NCI-H128 (cell line): ENCODE measurements around the gene TSHZ2.

Source experiments
- DNase-seq: peaks from one replicate; lab custom pipeline; 2025; ENCODE audit not compliant: unreplicated experiment; lab: John Stamatoyannopoulos, UW

TSHZ2 gene

DNA sequence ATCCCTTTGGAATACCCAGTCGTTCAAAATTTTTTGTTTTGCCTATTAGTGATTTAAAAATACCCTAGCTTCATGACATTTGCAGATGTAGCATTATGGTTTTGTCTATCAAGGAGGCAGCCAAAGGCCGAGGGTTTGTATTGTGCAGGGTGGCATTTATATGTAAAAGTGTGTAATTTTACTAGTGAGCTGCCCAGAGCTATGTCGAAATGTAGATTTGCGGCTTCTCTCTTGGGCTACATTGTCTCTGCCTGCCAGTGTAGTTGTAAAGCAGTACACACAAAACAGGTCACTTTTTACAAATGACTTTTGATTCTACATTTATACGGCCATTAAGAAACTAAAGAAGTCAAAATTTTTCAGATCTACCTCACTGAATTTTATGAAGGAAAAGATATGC, 87.7 kb downstream of the TSHZ2 start:
- no peak for DNase-seq

DNA sequence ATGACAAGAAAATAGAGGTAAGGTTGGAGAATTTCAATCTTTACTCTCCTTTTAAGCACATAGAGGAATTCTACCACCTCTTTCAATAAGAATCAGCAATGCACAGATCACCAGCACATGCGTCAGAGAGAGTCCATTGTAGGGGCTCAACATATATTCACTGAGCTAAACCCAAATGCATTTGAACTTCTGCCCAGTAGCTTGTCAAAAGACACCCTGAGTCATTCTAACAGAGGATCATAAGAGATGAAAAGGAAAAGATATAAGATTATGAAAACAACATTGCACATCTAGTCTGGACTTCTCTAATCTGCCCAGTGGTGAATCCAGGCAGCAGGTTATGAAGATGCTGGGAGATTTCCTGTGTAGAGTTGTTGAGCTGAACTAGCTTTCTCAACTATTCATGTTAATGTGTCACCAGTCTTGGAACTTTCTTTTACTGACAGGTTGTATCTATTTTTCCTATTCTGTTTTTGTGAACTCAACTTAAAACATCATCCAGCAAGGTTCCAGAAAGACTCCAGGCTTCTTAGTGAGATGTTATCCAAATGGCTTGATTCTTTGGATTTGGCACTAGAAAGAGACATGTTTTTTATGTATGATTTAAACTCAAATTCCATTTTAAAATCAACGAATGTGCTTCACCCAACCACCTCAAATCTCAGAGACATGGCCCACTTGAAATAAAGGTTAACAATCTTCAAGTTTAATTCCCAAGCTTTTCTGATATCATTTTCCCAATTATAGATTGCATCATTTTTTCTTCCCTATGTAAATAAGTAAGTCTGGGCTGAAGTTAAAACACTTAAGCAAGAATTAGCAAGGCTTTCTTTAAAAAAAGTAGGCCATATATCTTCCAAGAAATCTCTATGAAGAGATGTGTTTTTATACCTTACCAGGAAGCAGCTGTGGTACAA, 89.3 kb downstream of the TSHZ2 start:
- DNase-seq: no peak

DNA sequence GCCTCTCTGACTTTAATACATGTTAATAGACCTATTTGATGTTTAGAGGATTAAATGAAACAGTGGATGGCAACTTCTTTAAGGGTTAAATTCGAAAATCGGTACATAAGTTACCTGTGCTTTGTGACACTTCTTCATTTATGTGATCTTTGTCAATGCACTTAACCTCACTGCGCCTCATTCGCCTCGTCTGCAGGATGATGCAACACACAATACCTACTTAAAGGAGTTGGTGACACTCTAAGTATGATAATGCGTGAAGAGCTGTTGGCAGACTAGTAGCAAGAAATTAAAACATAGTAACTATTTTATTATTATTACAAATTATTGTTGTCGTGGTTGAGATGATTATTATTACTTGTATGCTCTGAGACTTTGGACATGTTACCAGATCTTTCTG, 92.8 kb downstream of the TSHZ2 start:
- DNase-seq: no peak

DNA sequence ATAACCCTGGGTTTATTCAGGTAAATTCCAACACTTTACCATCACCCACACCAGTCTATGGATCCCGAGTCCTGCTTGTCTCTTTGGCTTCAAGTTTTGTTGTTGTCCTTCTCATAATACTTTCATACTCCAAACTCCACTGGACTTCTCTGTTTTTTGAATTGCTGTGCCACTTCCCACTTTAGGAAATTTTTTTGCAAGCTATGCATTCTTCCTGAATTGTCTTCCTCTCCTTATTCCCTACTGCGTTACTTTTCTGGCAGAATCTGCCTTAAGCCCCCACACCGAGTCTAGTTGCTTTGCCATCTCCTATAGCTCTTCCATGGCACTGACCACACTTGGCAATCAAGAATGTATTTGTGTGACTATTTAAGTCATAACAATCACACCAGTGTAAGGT, 96.1 kb downstream of the TSHZ2 start:
- no peak for DNase-seq

DNA sequence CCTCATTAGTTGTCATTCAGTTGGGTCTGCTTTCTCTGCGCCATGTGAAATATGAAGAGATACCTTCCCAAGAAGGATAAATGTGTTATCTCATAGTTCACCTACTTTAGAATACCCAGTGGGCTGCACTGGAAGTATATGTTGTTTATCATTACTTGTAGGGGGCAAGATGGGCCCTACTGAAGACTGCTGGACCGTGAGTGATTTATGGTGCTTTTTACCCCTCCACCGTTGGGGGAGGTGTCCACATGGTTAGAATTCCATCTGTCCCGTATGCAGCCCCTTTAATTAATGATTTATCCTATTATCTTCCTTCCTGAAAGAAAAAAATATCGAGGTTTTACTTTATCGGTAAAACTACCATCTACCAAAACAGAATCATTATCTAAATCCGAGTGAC, 97.0 kb downstream of the TSHZ2 start:
- no peak for DNase-seq

DNA sequence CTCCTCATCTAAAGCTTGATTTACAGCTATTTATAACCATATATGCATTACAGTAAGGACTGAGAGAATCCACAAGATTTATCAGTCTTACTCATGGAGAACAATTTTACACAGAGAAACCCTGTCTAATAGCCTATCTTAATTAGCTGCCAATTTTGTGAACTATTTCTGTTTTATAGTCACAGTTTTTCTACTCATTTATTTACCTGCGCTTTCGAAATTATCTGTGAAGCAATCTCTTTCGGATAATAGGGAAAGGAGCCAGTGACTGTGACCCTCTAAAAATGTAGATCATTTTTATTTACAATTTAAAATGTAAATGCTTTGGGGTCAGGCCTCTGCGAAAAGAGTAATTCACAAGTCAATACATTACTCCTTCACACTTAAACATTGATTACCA, 98.1 kb downstream of the TSHZ2 start:
- no peak for DNase-seq

DNA sequence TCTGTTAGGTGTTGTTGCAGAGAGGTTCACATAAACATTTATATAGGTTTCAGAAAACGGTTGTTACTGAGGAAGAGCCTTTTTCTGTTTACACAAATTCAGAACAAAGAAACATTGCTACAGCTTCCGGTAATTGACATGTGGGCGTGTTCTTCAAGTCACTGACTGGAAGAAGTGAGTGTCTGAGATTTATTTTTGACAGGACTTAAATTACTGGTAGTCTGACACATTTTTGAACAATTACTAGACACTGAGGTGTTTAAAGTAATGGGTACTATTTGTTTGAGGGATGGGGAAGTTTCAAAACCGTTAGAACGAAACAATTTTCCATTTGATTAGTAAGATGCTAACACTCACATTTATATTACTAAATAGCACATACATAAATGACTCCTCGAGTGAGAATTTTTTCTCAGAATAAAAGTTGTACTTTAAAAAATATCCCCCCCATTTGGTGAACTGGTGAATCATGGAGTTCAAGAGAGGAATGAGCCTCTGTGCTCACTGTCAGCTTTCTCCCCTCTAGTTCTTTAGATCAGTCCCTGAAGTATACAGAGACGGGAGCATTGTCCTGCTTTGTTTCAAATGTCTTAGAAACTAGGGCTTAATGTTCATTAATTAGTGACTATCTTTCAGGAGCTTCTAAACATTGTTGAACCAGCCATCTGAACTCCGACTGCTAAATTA, 98.7 kb downstream of the TSHZ2 start:
- DNase-seq: no peak

DNA sequence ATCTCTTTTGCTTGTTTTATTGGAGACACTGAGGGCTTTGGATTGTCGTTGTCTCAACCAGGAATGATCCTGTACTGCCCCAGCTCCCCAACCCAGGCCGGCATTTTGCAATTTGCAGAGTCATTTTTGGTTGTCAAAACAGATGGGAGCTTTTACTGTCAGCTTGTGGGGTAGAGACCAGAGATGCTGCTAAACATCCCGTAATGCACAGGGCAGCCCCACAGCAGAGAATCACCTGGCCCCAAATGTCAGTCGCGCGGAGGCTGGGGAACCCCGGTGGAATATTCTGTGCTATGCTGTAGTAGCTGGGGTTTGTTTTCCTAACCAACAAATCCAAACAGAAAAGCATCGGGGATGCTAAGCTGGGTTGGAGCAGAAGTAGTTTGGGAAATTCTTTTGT, 99.7 kb downstream of the TSHZ2 start:
- DNase-seq: no peak

DNA sequence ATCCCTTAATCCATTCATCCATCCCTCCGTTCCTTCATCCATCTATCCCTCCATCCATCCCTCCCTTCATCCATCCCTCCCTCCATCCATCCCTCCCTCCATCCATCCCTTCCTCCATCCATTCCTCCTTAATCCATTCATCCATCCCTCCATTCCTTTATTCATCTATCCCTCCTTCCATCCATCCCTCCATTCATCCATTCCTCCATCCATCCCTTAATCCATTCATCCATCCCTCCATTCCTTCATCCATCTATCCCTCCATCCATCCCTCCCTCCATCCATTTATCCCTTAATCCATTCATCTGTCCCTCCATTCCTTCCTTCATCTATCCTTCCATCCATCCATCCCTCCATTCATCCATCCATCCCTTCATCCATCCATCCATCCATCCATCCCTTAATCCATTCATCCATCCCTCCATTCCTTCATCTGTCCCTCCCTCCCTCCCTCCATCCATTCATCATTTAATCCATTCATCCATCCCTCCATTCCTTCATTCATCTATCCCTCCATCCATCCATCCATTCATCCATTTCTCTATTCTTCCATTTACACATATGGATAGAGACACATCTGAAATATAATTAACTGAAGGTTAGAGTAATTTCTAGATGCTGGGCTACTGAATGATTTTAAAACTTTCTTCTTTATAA, 100.9 kb downstream of the TSHZ2 start:
- DNase-seq: no peak

DNA sequence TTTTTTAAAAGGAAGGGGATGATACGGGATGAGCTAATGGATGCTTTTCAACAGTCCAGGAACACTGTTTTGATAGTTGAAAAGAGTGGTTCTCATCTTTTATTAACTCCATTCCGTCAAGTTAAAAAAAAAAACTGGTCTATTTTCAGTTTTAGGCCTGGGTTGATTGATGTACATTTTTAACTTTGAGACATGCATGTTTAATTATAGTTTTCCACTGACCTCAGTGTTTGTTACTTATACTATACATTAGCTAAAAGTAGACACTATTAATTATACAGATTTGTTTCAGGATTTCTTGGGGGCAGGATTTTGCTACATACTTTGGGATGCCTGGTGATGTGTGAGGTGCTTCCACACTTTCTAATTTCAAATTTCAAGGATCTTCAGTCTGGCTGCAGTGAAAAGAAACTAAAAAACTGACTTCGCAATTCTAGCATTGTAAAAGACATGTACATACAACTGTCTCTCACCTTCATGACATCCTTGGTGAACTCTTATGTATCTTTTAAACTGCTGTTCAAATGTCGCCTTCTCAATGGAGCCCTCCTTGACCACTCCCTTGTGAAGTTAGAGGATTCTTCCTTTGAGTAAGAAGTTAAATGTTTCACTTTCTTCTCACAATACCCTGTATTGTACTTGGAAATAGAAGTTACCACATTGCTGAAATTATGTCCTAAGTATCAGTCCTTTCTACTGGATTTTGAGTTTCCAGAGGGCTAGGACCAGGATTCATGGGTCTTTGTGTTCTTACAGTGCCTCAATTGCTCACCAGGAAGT, 101.7 kb downstream of the TSHZ2 start:
- no peak for DNase-seq

DNA sequence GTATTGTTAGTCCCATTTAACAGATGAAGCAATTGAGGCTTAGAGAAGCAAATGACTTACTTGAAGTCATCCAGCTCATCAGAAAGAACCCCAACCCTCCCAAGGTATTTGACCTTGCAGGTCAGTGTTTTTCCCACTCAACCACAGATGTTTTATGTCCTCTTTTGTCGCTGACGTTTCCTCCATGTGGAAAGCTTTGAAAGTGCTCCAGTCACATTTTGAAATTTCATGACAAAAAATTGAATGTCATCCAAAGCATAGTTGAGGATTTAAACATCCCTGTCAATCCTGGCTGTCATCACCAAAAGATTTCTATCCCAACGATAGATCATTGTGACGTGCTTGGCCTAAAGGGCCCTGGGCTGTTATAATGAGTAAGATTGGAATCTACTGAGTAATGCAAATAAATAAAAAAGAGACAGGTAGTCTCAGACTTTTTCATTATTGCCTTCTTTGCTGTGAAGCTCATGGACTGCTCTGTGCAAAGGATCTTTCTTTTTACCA, 102.7 kb downstream of the TSHZ2 start:
- no peak for DNase-seq

DNA sequence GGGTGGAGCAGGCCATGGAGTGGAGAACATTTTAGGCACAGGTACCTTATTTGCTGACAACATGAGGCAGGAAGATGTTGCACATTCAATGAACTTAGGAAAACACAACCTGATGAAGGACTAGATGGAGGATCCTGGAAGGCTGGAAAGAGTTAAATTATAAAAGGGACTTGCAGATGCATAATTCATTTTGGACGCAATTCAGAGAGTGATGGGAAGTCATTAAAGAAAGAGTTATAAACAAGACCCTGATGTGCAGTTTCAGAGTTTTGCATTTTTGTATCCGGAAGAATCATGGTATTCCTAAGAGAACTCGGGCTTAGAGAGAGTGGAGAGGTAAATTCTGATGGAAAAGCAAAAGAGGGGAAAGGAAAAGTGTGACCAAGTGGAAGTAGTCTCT, 104.5 kb downstream of the TSHZ2 start:
- DNase-seq: no peak

DNA sequence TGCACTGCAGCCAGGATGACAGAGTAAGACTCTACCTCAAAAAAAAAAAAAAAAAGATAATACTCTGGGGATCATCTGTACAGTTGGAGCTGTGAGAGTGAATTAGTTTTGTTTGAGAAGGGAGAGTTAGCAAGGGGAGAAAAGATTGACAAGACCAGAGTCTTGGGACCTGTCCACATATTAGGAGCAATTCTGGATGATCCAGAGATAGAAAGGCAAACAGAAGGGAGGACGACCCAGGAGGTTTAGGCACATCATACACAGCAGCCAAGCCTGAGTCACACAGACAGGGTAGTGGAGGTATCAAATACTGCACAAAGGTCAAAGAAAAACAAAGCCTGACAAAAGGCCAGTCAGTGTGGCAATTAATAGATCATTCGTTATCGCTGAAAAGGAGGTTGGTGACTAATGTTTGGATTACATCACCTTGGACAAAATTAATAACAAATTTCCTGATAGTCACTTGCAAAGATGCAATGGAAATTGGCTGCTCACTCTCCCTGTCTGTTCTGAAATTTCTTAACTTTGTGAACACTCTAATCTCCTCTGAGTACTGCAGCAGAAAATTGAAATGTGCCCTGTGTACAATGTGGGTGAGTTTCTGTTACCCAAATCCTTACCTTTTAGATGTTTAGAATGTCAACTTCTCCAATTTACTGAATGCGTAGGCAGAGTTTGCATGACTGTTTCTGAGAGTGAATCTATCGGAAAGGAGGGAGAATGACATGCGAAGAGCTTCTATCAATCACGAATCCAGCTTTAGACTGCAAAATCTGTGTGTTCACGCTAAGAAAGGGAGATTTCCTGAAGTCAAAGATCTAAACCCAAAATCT, 105.4 kb downstream of the TSHZ2 start:
- DNase-seq: no peak

DNA sequence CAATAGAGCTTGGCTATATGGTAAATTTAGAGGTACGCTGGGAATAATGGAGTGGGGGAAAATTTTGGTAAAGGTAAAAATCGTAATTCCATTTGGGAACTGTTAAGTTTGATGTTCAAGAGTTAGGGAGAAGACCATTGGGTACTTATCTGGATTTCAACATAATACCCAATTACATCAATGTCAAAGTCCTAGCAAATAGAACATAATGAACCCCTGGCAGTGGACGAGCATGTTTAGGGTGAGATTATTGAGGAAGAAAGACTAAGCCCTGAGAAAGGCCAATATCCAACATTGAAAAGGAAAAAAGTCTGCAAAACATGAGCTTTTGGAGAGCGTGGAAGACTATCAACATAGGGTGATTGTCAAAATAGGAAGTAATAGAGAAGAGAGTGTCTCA, 106.6 kb downstream of the TSHZ2 start:
- no peak for DNase-seq

DNA sequence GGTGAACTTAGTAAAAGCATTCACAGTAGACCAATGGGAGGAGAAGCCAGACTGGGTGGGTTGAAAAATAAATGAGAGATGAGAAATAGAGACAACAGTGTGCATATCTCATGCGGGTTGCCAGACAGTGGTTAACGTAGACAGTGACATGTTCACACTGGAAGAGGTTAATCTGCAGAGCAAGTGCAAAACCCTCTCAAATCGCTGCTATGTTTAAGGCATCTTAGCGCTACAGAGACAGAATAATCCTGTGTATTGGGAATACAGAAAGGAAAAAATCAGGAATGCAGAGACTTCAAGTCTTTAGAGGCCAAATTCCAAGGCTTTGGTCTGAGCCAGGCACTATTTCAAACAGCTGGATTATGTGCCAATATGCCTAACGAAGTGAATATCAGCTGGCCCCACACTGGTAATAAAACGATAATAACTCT, 107.1 kb downstream of the TSHZ2 start:
- no peak for DNase-seq

DNA sequence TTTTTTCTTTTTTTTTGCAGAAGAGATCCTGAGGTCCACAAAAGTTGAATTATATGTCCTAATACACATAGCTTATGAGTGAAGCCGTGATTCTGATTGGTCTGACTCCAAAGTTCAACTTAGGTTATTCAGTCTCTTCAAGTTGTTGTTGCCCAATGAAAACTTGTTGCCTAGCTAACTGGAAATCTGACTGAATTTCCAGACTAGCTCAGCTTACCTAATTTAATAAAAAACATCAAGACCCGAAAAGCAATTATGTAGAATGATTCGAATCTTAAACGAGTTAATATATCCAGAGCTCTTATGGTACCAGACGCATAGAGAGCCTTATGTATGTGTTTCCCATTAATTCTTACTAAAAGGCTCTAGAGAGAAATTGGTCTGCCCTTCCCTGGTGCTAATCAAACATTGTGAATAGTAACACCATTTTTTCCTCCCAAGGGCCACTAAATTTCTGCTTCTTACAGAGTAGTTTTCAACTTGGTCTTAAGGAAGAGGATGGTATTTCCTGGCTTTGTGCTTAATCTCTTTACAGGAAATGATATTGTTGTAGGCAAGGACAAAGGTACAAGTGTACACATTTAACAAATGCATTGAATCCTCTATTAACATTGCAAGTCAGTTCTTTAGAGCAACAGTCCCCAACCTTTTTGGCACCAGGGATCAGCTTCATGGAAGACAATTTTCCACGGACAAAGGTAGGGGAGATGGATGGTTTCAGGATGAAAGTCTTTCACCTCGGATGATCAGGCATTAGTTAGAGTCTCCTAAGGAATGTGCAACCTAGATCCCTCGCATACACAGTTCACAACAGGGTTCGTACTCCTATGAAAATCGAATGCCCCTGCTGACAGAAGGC, 107.9 kb downstream of the TSHZ2 start:
- no peak for DNase-seq

DNA sequence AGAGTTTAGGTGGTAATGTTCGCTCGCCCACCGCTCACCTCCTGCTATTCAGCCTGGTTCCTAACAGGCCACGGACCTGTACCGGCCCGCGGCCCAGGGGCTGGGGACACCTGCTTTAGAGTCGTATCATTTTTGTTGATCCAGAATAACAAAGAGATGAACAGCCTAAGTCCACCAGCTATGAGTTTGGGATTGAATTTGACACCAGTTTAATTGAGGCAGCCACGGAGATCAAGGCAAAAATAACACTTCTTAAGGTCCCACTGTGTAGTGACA, 108.5 kb downstream of the TSHZ2 start:
- DNase-seq: no peak

DNA sequence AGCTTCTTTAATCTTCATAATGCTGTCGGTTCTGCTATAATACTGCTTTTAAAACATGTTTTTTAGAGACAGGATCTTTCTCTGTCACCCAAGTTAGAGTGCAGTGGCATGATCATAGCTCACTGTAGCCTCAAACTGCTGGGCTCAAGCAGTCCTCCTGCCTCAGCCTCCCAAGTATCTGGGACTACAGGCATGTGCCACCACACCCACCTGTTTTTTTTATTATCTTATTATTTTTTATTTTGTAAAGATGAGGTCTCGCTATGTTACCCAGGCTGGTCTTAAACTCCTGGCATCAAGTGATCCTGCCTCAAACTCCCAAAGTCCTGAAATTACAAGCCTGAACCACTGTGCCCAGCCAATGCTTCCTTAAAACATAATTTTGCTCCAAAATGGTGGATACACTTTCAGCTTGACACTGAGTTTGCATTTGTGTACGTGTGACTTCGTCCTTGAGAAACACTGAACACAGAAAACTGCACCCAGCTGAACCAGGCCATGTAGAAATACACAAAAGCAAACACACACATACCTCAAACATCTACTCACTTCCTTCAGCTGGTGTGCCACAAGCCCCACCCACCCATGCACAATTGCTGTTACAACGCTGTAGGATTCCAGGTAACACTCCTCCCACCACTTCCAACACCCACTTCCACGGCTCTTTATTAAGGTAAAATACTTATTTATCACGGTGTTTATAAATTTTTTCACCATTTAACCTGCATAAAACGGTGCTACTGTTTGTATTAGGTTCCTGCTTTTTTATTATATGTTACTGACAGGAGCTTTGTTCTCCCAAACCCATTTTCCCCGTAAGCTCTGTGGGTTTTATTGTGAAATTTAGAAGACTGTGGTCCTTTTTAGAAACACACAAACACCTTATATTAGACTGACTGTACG, 109.1 kb downstream of the TSHZ2 start:
- no peak for DNase-seq
